Stomach (tissue), 4 donors: ENCODE data around the gene ACTN1.

ENCODE experiments used
- CTCF ChIP-seq, 7 experiments: fragments of 450-650 bp in 4 of 7; fragments of 200-600 bp in 3 of 7; sonication (generic) in 3 of 7; IDR thresholded peaks; one replicate each; pipeline ENCODE4 v1.5.1; 2016 to 2019; ENCODE audit warnings: antibody characterized with exemption in 7 of 7, control low read depth in 2 of 7, mild to moderate bottlenecking in 1 of 7
- POLR2A ChIP-seq, 4 donors: fragments of 450-650 bp; IDR thresholded peaks; one replicate each; pipeline ENCODE4 v1.6.1; 2016; ENCODE audit warnings: antibody characterized with exemption in 4 of 4, control low read depth in 2 of 4, mild to moderate bottlenecking in 1 of 4, moderate library complexity in 1 of 4
- POLR2AphosphoS5 ChIP-seq, 3 donors: sonication (generic); formaldehyde crosslinking; IDR thresholded peaks; one replicate each; pipeline ENCODE4 v1.6.1; 2016; ENCODE audit warnings: antibody characterized with exemption in 3 of 3

- TF ChIP-seq CTCF (IDR thresholded peaks at IDR 0.05) (no peak), POLR2AphosphoS5 (IDR thresholded peaks at IDR 0.05) (no peak), POLR2A (IDR thresholded peaks at IDR 0.05) (no peak)
Observed at GRCh38 chr14:68851078-68851477, 128.0 kb downstream of the ACTN1 start.
